Activated CD8-positive, alpha-beta T cell treated with anti-CD3 and anti-CD28 coated beads for 36 hours (primary cell): ENCODE results near the gene SCFD2. TPM values are rescaled to one million over a fixed set of nuclear protein-coding genes. Genes with fewer than 3 reads are reported as not detected.

Experiments used
- ATAC-seq: fragments of 200-7000 bp; cut with Tn5 transposase; one replicate; pipeline ENCODE4 v1.10.0; 2021; ENCODE audit warnings: mild to moderate bottlenecking, moderate library complexity
- CTCF ChIA-PET: fragments of 350-600 bp; sonication (Branson Sonifier 250); formaldehyde crosslinking; loops from one replicate; lab custom pipeline; 2021; ENCODE audit warnings: antibody characterized with exemption; lab: Charles Lee
- POLR2A ChIA-PET: fragments of 350-600 bp; sonication (Branson Sonifier 250); formaldehyde crosslinking; loops from one replicate; lab custom pipeline; 2021; ENCODE audit warnings: antibody characterized with exemption; lab: Charles Lee
- DNase-seq: peaks from one replicate; pipeline ENCODE4 v3.0.0-alpha.2; 2020
- H3K27ac Mint-ChIP-seq: one replicate; pipeline ENCODE4 v1.8.0; 2021; ENCODE audit warnings: mild to moderate bottlenecking, mixed read lengths
- H3K27me3 Mint-ChIP-seq: one replicate; pipeline ENCODE4 v1.8.0; 2021; ENCODE audit warnings: mixed read lengths
- H3K36me3 Mint-ChIP-seq: one replicate; pipeline ENCODE4 v1.8.0; 2021; ENCODE audit warnings: low read depth, mixed read lengths
- H3K4me1 Mint-ChIP-seq: one replicate; pipeline ENCODE4 v1.8.0; 2021; ENCODE audit warnings: low read depth, mixed read lengths
- H3K4me3 Mint-ChIP-seq: one replicate; pipeline ENCODE4 v1.8.0; 2021; ENCODE audit warnings: mild to moderate bottlenecking, moderate library complexity, mixed read lengths
- H3K9me3 Mint-ChIP-seq: one replicate; pipeline ENCODE4 v1.8.0; 2021; ENCODE audit warnings: mixed read lengths
- CTCF ChIP-seq: fragments of 200-600 bp; IDR thresholded peaks from one replicate; pipeline ENCODE4 v1.8.0; 2022; ENCODE audit warnings: antibody characterized with exemption, mild to moderate bottlenecking
- intact Hi-C: fragments of 100-400 bp; cut with micrococcal nuclease; formaldehyde crosslinking; loops from one replicate; pipeline ENCODE4 v1.10.0; 2022
- total RNA-seq, 2 experiments: library from RNA; stranded (reverse); gene quantifications; one replicate each; pipeline ENCODE4 v1.2.3, GENCODE V29; 2021

Gene SCFD2
- total RNA-seq, 2 experiments from 2014 or later, result 21.4 to 22.1 TPM

- Mint-ChIP-seq H3K4me3 (no peak overlapping the region), H3K9me3 (no peaks in the 10 kb centered on the region), H3K27ac (no peak overlapping the region), H3K36me3 (peaks cover 13% of the 10 kb centered on the region), H3K4me1 (no peaks in the 10 kb centered on the region), H3K27me3 (no peaks in the 10 kb centered on the region)
- ChIA-PET CTCF (interaction anchor here (1.7 to 2.7 kb wide), 2 partner anchors 11 to 338 kb away, joined by 5 to 7 read pairs; no protein-coding TSS in a partner anchor), POLR2A (no interaction called here)
- ATAC-seq (no peak), DNase-seq (no peak)
- no peak for TF ChIP-seq CTCF
- intact Hi-C loops, result no loop called here
Observed at GRCh38 chr4:52883183-52883621, 482.7 kb downstream of the SCFD2 start.

DNA sequence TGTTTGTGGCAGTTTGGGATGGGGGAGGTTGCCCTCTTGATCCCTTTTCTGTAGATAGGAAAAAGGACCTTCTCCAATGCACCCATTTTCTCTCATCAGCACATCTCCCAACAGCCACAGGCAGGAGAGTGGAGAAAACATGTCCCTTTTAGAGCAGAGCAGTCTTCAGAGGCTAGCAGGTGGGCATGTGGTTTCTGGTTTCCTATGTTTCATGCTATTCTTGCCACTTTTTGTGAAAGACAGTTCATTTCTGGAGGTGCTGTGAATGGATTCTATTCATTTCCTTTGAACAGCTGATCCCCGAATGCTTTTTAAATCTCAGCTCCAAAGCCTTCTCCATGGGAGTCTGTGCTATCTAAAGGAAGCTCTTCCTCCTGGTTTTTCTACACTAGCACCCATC, 484.9 kb downstream of the SCFD2 start:
- no peak for DNase-seq
- Mint-ChIP-seq H3K36me3 (peaks cover 8% of the 10 kb centered on the region), H3K4me3 (no peak overlapping the region), H3K27ac (no peak overlapping the region), H3K4me1 (no peaks in the 10 kb centered on the region), H3K9me3 (no peaks in the 10 kb centered on the region), H3K27me3 (no peaks in the 10 kb centered on the region)
- ATAC-seq, result no peak
- no peak for TF ChIP-seq CTCF
- POLR2A ChIA-PET, result no interaction called here
- intact Hi-C loops, result no loop called here
- CTCF ChIA-PET, result interaction anchor here (2.7 kb wide), 1 partner anchor 336 kb away, joined by 7 read pairs; no protein-coding TSS in a partner anchor

- POLR2A ChIA-PET, result interaction anchor here (0.6 kb wide), 1 partner anchor 10 kb away, joined by 3 read pairs; no protein-coding TSS in a partner anchor
- DNase-seq, result no peak
- intact Hi-C loops, result no loop called here
- Mint-ChIP-seq H3K27ac (no peak overlapping the region), H3K36me3 (peaks cover 6% of the 10 kb centered on the region), H3K4me1 (no peaks in the 10 kb centered on the region), H3K9me3 (no peaks in the 10 kb centered on the region), H3K27me3 (no peaks in the 10 kb centered on the region), H3K4me3 (no peak overlapping the region)
- ATAC-seq, result no peak
- CTCF ChIA-PET, result no interaction called here
- no peak for TF ChIP-seq CTCF
Observed at GRCh38 chr4:52879471-52879870, 486.4 kb downstream of the SCFD2 start.

- intact Hi-C loops, result no loop called here
- CTCF ChIA-PET, result no interaction called here
- H3K27ac Mint-ChIP-seq, result no peak overlapping the region
Observed at GRCh38 chr4:52877694-52878093, 488.2 kb downstream of the SCFD2 start.

DNA sequence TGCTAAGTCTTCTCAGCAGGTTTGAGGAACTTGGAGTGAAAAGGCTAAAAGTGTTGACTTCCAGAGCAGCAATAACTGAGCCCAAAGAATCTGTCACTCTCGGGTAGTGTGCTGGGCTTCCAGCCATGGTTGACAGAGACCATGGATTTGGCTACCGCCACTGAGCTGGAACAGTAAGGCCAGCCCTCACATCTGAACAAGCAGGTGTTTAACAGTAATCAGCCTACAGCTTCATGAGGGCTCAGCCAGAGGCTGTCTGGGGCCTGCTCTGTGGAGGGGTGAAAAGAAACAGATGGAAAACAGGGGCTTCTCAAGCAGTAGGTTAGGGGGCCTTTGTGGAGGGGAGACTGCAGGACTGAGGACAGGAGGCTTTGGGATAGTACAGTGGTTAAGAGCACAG, 488.8 kb downstream of the SCFD2 start:
- no peaks in the 10 kb centered on the region for H3K9me3 Mint-ChIP-seq
- H3K27ac Mint-ChIP-seq, result no peak overlapping the region
- H3K36me3 Mint-ChIP-seq, result peaks cover 19% of the 10 kb centered on the region
- no peak for ATAC-seq
- ChIA-PET CTCF (no interaction called here), POLR2A (no interaction called here)
- no peak for TF ChIP-seq CTCF
- no peaks in the 10 kb centered on the region for H3K4me1 Mint-ChIP-seq
- no peaks in the 10 kb centered on the region for H3K27me3 Mint-ChIP-seq
- intact Hi-C loops, result no loop called here
- no peak overlapping the region for H3K4me3 Mint-ChIP-seq
- no peak for DNase-seq

More at GRCh38 chr4:52877694-52878093, 488.2 kb downstream of the SCFD2 start:
- H3K9me3 Mint-ChIP-seq, result no peaks in the 10 kb centered on the region
- H3K4me1 Mint-ChIP-seq, result no peaks in the 10 kb centered on the region
- POLR2A ChIA-PET, result no interaction called here
- no peak overlapping the region for H3K4me3 Mint-ChIP-seq
- TF ChIP-seq CTCF, result no peak
- H3K27me3 Mint-ChIP-seq, result no peaks in the 10 kb centered on the region
- peaks cover 16% of the 10 kb centered on the region for H3K36me3 Mint-ChIP-seq
- DNase-seq (no peak), ATAC-seq (no peak)
